ENCODE measurements around the gene KRTAP2-2. TPM values are rescaled to one million over a fixed set of nuclear protein-coding genes. Genes with fewer than 3 reads are reported as not detected.
"Not testable (repeated sequence)": the region's sequence is repeated elsewhere in the genome, so short reads cannot be mapped to it uniquely, and the experiment has no call there.

KRTAP2-2 gene
- total RNA-seq, 1 experiment from 2014 or later, result not detected

DNA sequence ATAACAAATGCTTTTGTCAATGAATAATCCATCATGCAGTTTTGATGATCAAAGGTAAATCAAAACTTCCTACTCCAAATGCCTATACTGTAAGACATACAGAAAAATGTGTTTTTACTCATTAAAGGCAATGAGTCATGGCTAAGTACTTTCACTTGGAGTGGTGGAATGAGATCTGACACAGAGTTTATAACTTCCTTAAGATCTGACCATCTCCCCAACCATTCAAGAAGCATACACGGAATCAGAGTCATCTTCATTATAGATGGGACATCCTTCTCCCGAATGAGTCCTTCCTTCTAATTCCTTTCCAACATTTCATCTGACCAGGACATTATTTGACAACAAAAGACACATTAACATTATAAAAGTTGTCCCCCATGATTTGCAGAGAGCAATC is 28.4 kb upstream of the KRTAP2-2 start:
- H3K4me3 ChIP-seq (ENCODE audit: low read depth, low read length, poor library complexity, severe bottlenecking); CTCF ChIA-PET; H3K36me3 ChIP-seq (ENCODE audit: insufficient read depth, low read length, poor library complexity, severe bottlenecking); POLR2A ChIA-PET (ENCODE audit: low non-redundant PET); H3K4me1 ChIP-seq (ENCODE audit: insufficient read depth, low read length, poor library complexity, severe bottlenecking); H3K9me3 ChIP-seq (ENCODE audit: low read depth, low read length, poor library complexity, severe bottlenecking); H3K27ac ChIP-seq (ENCODE audit: low read depth, low read length, poor library complexity, severe bottlenecking); intact Hi-C loops (cut with micrococcal nuclease; ENCODE audit: unreplicated experiment); H3K27me3 ChIP-seq (replicated peaks; ENCODE audit: insufficient read depth, low read depth, low read length, poor library complexity); BruUV-seq (replicated peaks): not testable (repeated sequence)
- peak; percentile 14 for DNase-seq (ENCODE audit: low spot score)

DNA sequence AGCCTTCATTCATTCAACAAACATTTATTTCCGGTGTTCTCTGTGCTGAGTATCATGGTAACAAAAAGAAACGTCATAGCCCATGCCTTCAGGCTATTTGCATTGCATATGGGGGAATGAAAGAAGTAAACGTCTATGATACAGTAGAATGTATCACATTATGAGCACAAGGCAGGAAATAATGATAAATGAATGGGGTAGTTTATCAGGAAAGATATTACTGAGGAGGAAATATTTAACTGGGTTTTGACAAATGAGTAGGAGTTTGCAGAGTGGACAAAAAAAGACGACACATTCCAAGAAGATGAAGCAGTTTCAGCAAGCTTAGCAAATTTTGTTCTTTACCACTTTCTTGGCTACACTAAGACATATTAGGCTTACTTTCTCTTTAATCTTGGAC is 27.6 kb upstream of the KRTAP2-2 start:
- TF ChIP-seq EZH2 (IDR thresholded peaks at IDR 0.05; ENCODE audit: borderline replicate concordance, low read depth, low read length, poor library complexity, severe bottlenecking), result no peak
- TF ChIP-seq, protein P1, sequence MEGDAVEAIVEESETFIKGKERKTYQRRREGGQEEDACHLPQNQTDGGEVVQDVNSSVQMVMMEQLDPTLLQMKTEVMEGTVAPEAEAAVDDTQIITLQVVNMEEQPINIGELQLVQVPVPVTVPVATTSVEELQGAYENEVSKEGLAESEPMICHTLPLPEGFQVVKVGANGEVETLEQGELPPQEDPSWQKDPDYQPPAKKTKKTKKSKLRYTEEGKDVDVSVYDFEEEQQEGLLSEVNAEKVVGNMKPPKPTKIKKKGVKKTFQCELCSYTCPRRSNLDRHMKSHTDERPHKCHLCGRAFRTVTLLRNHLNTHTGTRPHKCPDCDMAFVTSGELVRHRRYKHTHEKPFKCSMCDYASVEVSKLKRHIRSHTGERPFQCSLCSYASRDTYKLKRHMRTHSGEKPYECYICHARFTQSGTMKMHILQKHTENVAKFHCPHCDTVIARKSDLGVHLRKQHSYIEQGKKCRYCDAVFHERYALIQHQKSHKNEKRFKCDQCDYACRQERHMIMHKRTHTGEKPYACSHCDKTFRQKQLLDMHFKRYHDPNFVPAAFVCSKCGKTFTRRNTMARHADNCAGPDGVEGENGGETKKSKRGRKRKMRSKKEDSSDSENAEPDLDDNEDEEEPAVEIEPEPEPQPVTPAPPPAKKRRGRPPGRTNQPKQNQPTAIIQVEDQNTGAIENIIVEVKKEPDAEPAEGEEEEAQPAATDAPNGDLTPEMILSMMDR (conservative IDR thresholded peaks at IDR 0.05; ENCODE audit: low read depth, low read length), result no peak
- Histone ChIP-seq H3K4me3 (ENCODE audit: low read depth, low read length, poor library complexity, severe bottlenecking) (no peak overlapping the region), H3K9me3 (ENCODE audit: low read depth, low read length, poor library complexity, severe bottlenecking) (no peaks in the 10 kb centered on the region), H3K36me3 (ENCODE audit: insufficient read depth, low read length, poor library complexity, severe bottlenecking) (no peaks in the 10 kb centered on the region), H3K27me3 (replicated peaks; ENCODE audit: insufficient read depth, low read depth, low read length, poor library complexity) (no peaks in the 10 kb centered on the region), H3K4me1 (ENCODE audit: insufficient read depth, low read length, poor library complexity, severe bottlenecking) (no peaks in the 10 kb centered on the region), H3K27ac (ENCODE audit: low read depth, low read length, poor library complexity, severe bottlenecking) (no peak overlapping the region)
- ChIA-PET POLR2A (ENCODE audit: low non-redundant PET) (no interaction called here), CTCF (no interaction called here)
- no peak for DNase-seq (ENCODE audit: low spot score)
- no TSS peak for BruUV-seq (replicated peaks)
- intact Hi-C loops (cut with micrococcal nuclease; ENCODE audit: unreplicated experiment), result no loop called here

DNA sequence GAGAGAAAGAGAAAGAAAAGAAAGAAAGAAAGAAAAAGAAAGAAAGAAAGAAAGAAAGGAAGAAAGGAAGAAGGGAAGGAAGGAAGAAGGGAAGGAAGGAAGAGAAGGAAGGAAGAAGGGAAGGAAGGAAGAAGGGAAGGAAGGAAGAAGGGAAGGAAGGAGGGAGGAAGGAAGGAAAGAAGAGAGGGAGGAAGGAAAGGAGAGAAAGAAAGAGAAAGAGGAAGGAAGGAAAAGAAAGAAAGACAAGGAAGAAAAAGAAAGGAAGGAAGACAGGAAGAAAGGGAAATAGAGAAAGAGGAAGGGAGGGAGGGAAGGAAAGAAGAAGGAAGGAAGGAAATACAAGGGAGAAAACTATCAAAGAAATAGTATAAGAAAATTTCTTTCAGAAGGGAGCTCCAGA is 21.8 kb upstream of the KRTAP2-2 start:
- BruUV-seq (replicated peaks), result no TSS peak
- no peak overlapping the region for H3K27ac ChIP-seq (ENCODE audit: low read depth, low read length, poor library complexity, severe bottlenecking)
- POLR2A ChIA-PET (ENCODE audit: low non-redundant PET), result no interaction called here
- H3K4me1 ChIP-seq (ENCODE audit: insufficient read depth, low read length, poor library complexity, severe bottlenecking), result no peaks in the 10 kb centered on the region
- H3K36me3 ChIP-seq (ENCODE audit: insufficient read depth, low read length, poor library complexity, severe bottlenecking), result no peaks in the 10 kb centered on the region
- no peaks in the 10 kb centered on the region for H3K27me3 ChIP-seq (replicated peaks; ENCODE audit: insufficient read depth, low read depth, low read length, poor library complexity)
- intact Hi-C loops (cut with micrococcal nuclease; ENCODE audit: unreplicated experiment), result no loop called here
- no peak for DNase-seq (ENCODE audit: low spot score)
- H3K9me3 ChIP-seq (ENCODE audit: low read depth, low read length, poor library complexity, severe bottlenecking), result no peaks in the 10 kb centered on the region
- no peak for TF ChIP-seq EZH2 (IDR thresholded peaks at IDR 0.05; ENCODE audit: borderline replicate concordance, low read depth, low read length, poor library complexity, severe bottlenecking)
- TF ChIP-seq, protein P1 (conservative IDR thresholded peaks at IDR 0.05; ENCODE audit: low read depth, low read length), result no peak
- CTCF ChIA-PET, result no interaction called here
- H3K4me3 ChIP-seq (ENCODE audit: low read depth, low read length, poor library complexity, severe bottlenecking), result no peak overlapping the region

DNA sequence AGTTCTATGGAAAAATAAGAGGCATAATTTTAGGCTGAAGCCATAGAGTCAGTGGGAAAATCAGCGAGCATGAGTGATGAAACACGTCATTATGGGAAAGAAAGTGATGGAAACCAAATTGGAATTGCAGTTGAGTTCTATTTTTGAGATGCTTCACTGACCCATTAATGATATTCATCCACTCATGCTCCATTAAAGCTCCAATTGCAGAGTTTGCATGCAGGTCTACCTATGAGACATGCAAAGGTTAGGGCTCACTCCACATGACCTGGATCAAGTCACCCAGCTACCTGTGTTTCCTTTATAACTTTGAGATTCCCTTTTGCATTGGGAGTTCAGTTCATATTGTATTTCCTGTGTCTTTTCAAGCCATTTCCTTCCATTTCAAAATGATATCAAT is 18.6 kb upstream of the KRTAP2-2 start:
- no peaks in the 10 kb centered on the region for H3K36me3 ChIP-seq (ENCODE audit: insufficient read depth, low read length, poor library complexity, severe bottlenecking)
- BruUV-seq (replicated peaks), result no TSS peak
- CTCF ChIA-PET, result no interaction called here

More for the DNA sequence above, 18.6 kb upstream of the KRTAP2-2 start:
- TF ChIP-seq, protein P1 (conservative IDR thresholded peaks at IDR 0.05; ENCODE audit: low read depth, low read length), result no peak
- TF ChIP-seq EZH2 (IDR thresholded peaks at IDR 0.05; ENCODE audit: borderline replicate concordance, low read depth, low read length, poor library complexity, severe bottlenecking), result no peak
- no peak for DNase-seq (ENCODE audit: low spot score)
- Histone ChIP-seq H3K4me3 (ENCODE audit: low read depth, low read length, poor library complexity, severe bottlenecking) (no peak overlapping the region), H3K27ac (ENCODE audit: low read depth, low read length, poor library complexity, severe bottlenecking) (no peak overlapping the region), H3K4me1 (ENCODE audit: insufficient read depth, low read length, poor library complexity, severe bottlenecking) (no peaks in the 10 kb centered on the region), H3K9me3 (ENCODE audit: low read depth, low read length, poor library complexity, severe bottlenecking) (no peaks in the 10 kb centered on the region), H3K27me3 (replicated peaks; ENCODE audit: insufficient read depth, low read depth, low read length, poor library complexity) (no peaks in the 10 kb centered on the region)
- POLR2A ChIA-PET (ENCODE audit: low non-redundant PET), result no interaction called here
- intact Hi-C loops (cut with micrococcal nuclease; ENCODE audit: unreplicated experiment), result no loop called here
